Uterus (tissue), 4 donors: ENCODE results near the gene LRRN1. TPM values are rescaled to one million over a fixed set of nuclear protein-coding genes. Genes with fewer than 3 reads are reported as not detected.

Experiments used
- DNase-seq, 2 donors: peaks; one replicate each; pipeline ENCODE4 v3.0.0-alpha.2; 2019 to 2020
- H3K27ac ChIP-seq, 2 donors: fragments of 200-600 bp; sonication (generic); 1 replicate in 1 of 2; 2 replicates in 1 of 2; pipeline ENCODE4 v1.5.1; 2016 to 2018
- H3K27me3 ChIP-seq, 2 donors: fragments of 200-600 bp; sonication (generic); one replicate each; pipeline ENCODE4 v1.5.1; 2018 to 2019; ENCODE audit warnings: control low read depth in 1 of 2
- H3K36me3 ChIP-seq, 2 donors: fragments of 200-600 bp; sonication (generic); one replicate each; pipeline ENCODE4 v1.5.1; 2019; ENCODE audit warnings: control low read depth in 1 of 2
- H3K4me1 ChIP-seq, 2 donors: fragments of 200-600 bp; sonication (generic); one replicate each; pipeline ENCODE4 v1.5.1; 2018 to 2019; ENCODE audit warnings: control low read depth in 1 of 2
- H3K4me3 ChIP-seq, 2 donors: fragments of 200-600 bp; sonication (generic); 1 replicate in 1 of 2; 2 replicates in 1 of 2; pipeline ENCODE4 v1.5.1; 2018 to 2019; ENCODE audit warnings: mild to moderate bottlenecking in 1 of 2
- H3K9me3 ChIP-seq, 2 donors: fragments of 200-600 bp; sonication (generic); one replicate each; pipeline ENCODE4 v1.5.1; 2019; ENCODE audit warnings: control low read depth in 1 of 2
- POLR2A ChIP-seq, 2 donors: fragments of 450-650 bp; IDR thresholded peaks; one replicate each; pipeline ENCODE4 v1.6.1; 2016; ENCODE audit warnings: antibody characterized with exemption in 2 of 2, mild to moderate bottlenecking in 1 of 2, moderate library complexity in 1 of 2
- intact Hi-C: fragments of 100-400 bp; cut with DNase I; formaldehyde crosslinking; loops from one replicate; pipeline ENCODE4 v1.15.1; 2023; ENCODE audit warnings: low total_unique reads
- total RNA-seq, 4 donors: library from RNA; depleted of rRNA in 3 of 4; stranded (reverse); fragments of >200 nt in 3 of 4; gene quantifications; one replicate each; pipeline versions ENCODE4 v1.1.0 to v1.2.4, GENCODE V29; 2014 to 2023
- TF ChIP-seq, protein P1 (sequence below), 4 experiments: fragments of 200-600 bp in 2 of 4; fragments of 450-650 bp in 2 of 4; sonication (generic) in 2 of 4; IDR thresholded peaks; one replicate each; pipeline ENCODE4 v1.5.1; 2016 to 2019; ENCODE audit warnings: antibody characterized with exemption in 4 of 4, mild to moderate bottlenecking in 2 of 4, moderate library complexity in 1 of 4
- donor health status: DM: yes; HTN: yes; CAD: no.

Gene LRRN1
- total RNA-seq, 4 donors from 2014 or later = 0.29 to 19.1 (median 3.0) TPM; not detected in 1

DNA sequence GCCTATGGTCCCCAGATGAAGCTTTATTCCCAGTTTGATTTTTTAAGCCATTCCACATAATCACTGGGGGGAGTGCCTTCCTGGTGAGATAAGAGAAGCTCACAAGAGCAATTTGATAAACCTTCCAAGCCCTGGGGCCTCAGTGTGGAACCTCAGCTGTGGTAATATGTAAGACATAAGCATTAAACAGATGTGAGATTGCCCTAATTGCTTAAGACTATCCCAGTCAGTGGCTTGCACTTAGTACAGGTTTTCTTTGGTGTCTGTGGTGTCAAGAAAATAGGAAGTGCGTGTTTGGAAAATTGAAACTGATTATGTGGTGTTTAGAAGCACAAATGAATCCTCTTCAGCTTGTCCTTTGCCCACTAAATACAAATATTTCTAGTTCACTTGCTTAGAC, 54.3 kb downstream of the LRRN1 start:
- Histone ChIP-seq H3K9me3 (no peaks in the 10 kb centered on the region), H3K4me3 (no peak overlapping the region), H3K27me3 (no peaks in the 10 kb centered on the region), H3K27ac (no peak overlapping the region), H3K4me1 (no peaks in the 10 kb centered on the region), H3K36me3 (no peaks in the 10 kb centered on the region)
- no peak for DNase-seq
- TF ChIP-seq, protein P1, sequence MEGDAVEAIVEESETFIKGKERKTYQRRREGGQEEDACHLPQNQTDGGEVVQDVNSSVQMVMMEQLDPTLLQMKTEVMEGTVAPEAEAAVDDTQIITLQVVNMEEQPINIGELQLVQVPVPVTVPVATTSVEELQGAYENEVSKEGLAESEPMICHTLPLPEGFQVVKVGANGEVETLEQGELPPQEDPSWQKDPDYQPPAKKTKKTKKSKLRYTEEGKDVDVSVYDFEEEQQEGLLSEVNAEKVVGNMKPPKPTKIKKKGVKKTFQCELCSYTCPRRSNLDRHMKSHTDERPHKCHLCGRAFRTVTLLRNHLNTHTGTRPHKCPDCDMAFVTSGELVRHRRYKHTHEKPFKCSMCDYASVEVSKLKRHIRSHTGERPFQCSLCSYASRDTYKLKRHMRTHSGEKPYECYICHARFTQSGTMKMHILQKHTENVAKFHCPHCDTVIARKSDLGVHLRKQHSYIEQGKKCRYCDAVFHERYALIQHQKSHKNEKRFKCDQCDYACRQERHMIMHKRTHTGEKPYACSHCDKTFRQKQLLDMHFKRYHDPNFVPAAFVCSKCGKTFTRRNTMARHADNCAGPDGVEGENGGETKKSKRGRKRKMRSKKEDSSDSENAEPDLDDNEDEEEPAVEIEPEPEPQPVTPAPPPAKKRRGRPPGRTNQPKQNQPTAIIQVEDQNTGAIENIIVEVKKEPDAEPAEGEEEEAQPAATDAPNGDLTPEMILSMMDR (IDR thresholded peaks at IDR 0.05) = no peak
- no peak for TF ChIP-seq POLR2A (IDR thresholded peaks at IDR 0.05)
- intact Hi-C loops = no loop called here

DNA sequence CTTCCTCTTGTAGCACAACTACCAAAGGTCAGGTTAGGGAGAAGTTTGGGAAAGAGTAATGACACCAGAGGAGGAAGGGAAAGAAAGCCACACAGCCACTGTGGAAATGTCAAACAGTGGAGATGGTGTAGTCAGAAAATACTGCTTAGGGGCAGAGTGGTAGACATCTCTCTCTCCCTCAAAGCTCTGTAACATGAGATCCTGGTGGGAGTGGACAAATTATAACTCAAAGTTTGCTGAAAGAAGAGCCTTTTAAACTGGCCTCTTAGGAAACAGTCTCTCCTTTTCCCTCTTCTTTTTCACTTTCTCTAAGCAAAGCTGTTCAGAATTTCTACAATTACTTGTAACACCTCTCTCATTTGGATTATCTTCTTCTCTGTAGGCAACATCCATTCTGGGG, 55.8 kb downstream of the LRRN1 start:
- no peak for DNase-seq
- intact Hi-C loops = no loop called here

DNA sequence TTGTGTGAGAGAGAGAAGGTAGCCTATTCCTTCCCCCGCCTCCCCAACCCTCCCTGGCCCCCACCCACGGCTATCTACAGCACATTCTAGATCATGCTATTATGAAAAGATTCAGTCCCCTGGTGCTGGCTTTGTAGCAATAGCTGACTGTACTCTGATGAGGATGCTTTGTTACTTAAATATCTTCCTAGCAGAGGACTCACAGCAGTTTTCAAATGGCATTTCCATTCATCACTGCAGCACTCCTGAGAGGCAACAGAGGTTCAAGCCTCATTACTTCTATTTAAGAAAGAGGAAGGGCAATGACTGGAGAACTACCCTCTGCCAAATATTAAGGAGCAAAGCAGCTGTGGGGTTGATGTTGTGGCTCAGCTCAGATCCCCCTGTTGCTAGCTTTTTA, 61.0 kb downstream of the LRRN1 start:
- no peak for DNase-seq
- no peak for TF ChIP-seq POLR2A (IDR thresholded peaks at IDR 0.05)
- TF ChIP-seq, protein P1 (IDR thresholded peaks at IDR 0.05) = no peak
- intact Hi-C loops = no loop called here
- no peaks in the 10 kb centered on the region for H3K27me3 ChIP-seq
- H3K9me3 ChIP-seq = no peaks in the 10 kb centered on the region
- H3K4me3 ChIP-seq = no peak overlapping the region
- H3K27ac ChIP-seq = no peak overlapping the region
- no peaks in the 10 kb centered on the region for H3K4me1 ChIP-seq
- no peaks in the 10 kb centered on the region for H3K36me3 ChIP-seq

More for the DNA sequence above, 55.8 kb downstream of the LRRN1 start:
- no peak overlapping the region for H3K4me3 ChIP-seq
- H3K4me1 ChIP-seq = no peaks in the 10 kb centered on the region
- no peaks in the 10 kb centered on the region for H3K9me3 ChIP-seq
- no peak overlapping the region for H3K27ac ChIP-seq
- no peaks in the 10 kb centered on the region for H3K36me3 ChIP-seq
- H3K27me3 ChIP-seq = no peaks in the 10 kb centered on the region
- TF ChIP-seq POLR2A (IDR thresholded peaks at IDR 0.05) = no peak
- TF ChIP-seq, protein P1 (IDR thresholded peaks at IDR 0.05) = no peak

DNA sequence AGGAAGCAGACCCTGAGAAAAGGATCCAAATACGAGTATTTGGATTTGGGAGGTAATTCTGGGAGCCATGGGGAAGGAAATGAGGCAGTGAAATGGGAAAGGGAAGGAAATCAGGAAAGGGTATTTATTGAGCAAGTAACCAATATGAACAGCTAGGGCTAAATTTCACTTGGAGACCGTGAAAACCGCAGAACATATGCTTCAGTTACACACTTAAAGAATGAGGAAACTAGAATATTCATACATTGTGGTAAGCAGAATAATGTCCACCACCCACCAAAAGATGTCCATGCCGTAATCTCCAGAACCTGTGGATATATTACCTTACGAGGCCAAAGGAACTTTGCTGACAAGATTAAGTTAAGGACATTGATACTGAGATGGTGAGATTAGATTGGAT, 63.3 kb downstream of the LRRN1 start:
- DNase-seq = no peak
- H3K27me3 ChIP-seq = no peaks in the 10 kb centered on the region
- no peaks in the 10 kb centered on the region for H3K36me3 ChIP-seq
- H3K4me3 ChIP-seq = no peak overlapping the region
- no peaks in the 10 kb centered on the region for H3K9me3 ChIP-seq
- no peak overlapping the region for H3K27ac ChIP-seq
- H3K4me1 ChIP-seq = no peaks in the 10 kb centered on the region
- TF ChIP-seq, protein P1 (IDR thresholded peaks at IDR 0.05) = no peak
- no peak for TF ChIP-seq POLR2A (IDR thresholded peaks at IDR 0.05)
- intact Hi-C loops = no loop called here

DNA sequence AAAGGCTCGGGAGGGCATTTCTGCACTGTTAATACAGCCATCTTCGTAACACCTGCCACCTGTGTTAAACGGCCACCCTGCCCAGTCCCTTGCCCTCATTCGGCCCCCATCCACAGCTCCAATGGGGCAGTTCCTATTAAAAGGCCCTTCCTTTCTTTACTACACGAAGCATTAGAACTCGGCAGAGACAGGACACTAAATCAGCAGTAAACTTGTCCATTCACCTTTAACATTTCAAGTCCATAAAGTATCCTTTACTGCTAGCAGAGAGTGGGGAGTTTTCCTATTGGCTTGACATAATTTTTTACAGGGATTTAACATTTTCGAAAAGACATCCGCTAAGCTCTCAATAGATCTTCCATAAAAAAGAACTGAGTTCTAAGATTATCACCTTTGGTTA, 76.3 kb downstream of the LRRN1 start:
- Histone ChIP-seq H3K36me3 (no peaks in the 10 kb centered on the region), H3K4me1 (no peaks in the 10 kb centered on the region), H3K27ac (no peak overlapping the region), H3K4me3 (no peak overlapping the region), H3K27me3 (no peaks in the 10 kb centered on the region), H3K9me3 (no peaks in the 10 kb centered on the region)
- DNase-seq = no peak
- TF ChIP-seq, protein P1 (IDR thresholded peaks at IDR 0.05) = no peak
- TF ChIP-seq POLR2A (IDR thresholded peaks at IDR 0.05) = no peak
- intact Hi-C loops = no loop called here
